GM12891 (cell line): Measurements from ENCODE around the gene RUFY4.

Source experiments
- POLR2AphosphoS5 ChIP-seq: IDR thresholded peaks from 2 replicates; pipeline ENCODE4 v1.6.1; 2011; ENCODE audit warnings: low read depth, low read length, control low read depth
- TAF1 ChIP-seq: IDR thresholded peaks from 2 replicates; pipeline ENCODE4 v1.6.1; 2011; ENCODE audit warnings: low read depth, low read length, control low read depth

DNA sequence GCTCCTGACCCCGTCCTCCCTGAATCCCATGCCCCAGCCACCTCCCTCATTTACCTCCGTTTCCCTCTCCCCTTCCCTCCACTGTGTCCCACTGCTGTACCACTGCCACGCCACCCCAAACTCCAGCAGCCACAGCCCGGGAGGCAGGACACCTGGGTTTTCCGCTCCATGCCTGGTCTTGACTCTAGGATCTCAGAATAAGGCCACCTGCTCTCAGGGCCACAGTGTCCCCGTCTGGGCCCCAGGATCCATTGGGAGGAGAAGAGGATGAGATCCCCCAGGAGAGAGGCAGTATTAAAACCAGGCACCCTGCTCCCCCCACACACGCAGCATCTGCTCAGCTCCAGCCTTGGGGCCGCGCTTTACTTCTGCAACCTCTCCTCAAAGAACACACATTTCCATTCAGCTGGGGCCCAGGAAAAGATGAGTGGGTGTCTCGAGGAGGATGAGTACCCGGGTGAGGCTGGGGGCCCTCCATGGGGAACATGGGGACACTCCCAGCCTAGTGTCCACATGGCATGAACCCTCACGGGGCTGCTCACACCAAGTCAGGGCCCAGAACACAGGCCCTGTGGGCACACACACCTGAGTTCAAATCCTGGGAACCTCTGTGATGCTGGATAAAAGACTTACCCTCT lies 33.5 kb upstream of the RUFY4 start:
- no peak for TF ChIP-seq TAF1
- no peak for TF ChIP-seq POLR2AphosphoS5
